ENCODE data around the gene PPARG. TPM values are rescaled to one million over a fixed set of nuclear protein-coding genes. Genes with fewer than 3 reads are reported as not detected.

PPARG gene
- total and polyA plus RNA-seq, 2 experiments from 2014 or later = 25.1 to 37.9 TPM

GRCh38 chr3:12430086-12430485 is 141.2 kb downstream of the PPARG start:
- no peaks in the 10 kb centered on the region for H3K27me3 ChIP-seq
- H3K27ac ChIP-seq = no peak overlapping the region
- DNase-seq (ENCODE audit: low spot score) = no peak
- no peaks in the 10 kb centered on the region for H3K9me3 ChIP-seq (ENCODE audit: low read depth)
- no peaks in the 10 kb centered on the region for H3K79me2 ChIP-seq
- H2AFZ ChIP-seq = no peak overlapping the region
- WGBS (ENCODE audit: low lambda C conversion rate, missing lambda C conversion rate) = 43% methylated on average over 5 of the region's 5 CpGs
- peaks cover 17% of the 10 kb centered on the region for H3K4me1 ChIP-seq (ENCODE audit: insufficient read depth)
- no peaks in the 10 kb centered on the region for H3K9me2 ChIP-seq (replicated peaks; ENCODE audit: insufficient read depth)
- H3K36me3 ChIP-seq (replicated peaks; ENCODE audit: insufficient read depth, low read depth) = no peaks in the 10 kb centered on the region
- no peak overlapping the region for H3K4me2 ChIP-seq
- TF ChIP-seq CTCF (IDR thresholded peaks at IDR 0.05; ENCODE audit: poor library complexity) (no peak), EZH2phosphoT487 (IDR thresholded peaks at IDR 0.05; ENCODE audit: low read depth, severe bottlenecking, unreplicated experiment) (no peak), EZH2 (IDR thresholded peaks at IDR 0.05; ENCODE audit: borderline replicate concordance) (no peak)
- H3K4me3 ChIP-seq = no peak overlapping the region
- H4K20me1 ChIP-seq (ENCODE audit: insufficient read depth, poor library complexity, severe bottlenecking) = no peaks in the 10 kb centered on the region

GRCh38 chr3:12433823-12434222 is 145.0 kb downstream of the PPARG start:
- H2AFZ ChIP-seq = no peak overlapping the region
- H3K79me2 ChIP-seq = no peaks in the 10 kb centered on the region
- H3K36me3 ChIP-seq (replicated peaks; ENCODE audit: insufficient read depth, low read depth) = no peaks in the 10 kb centered on the region
- H3K4me3 ChIP-seq = no peak overlapping the region
- no peaks in the 10 kb centered on the region for H3K9me3 ChIP-seq (ENCODE audit: low read depth)
- no peaks in the 10 kb centered on the region for H3K9me2 ChIP-seq (replicated peaks; ENCODE audit: insufficient read depth)
- no peak for TF ChIP-seq CTCF (IDR thresholded peaks at IDR 0.05; ENCODE audit: poor library complexity)
- TF ChIP-seq EZH2 (IDR thresholded peaks at IDR 0.05; ENCODE audit: borderline replicate concordance) = no peak
- TF ChIP-seq EZH2phosphoT487 (IDR thresholded peaks at IDR 0.05; ENCODE audit: low read depth, severe bottlenecking, unreplicated experiment) = no peak
- H3K27ac ChIP-seq = no peak overlapping the region
- H3K27me3 ChIP-seq = no peaks in the 10 kb centered on the region
- DNase-seq (ENCODE audit: low spot score) = no peak
- no peaks in the 10 kb centered on the region for H4K20me1 ChIP-seq (ENCODE audit: insufficient read depth, poor library complexity, severe bottlenecking)
- H3K4me2 ChIP-seq = no peak overlapping the region
- no peaks in the 10 kb centered on the region for H3K4me1 ChIP-seq (ENCODE audit: insufficient read depth)
- 96% methylated on average over 6 of the region's 6 CpGs for WGBS (ENCODE audit: low lambda C conversion rate, missing lambda C conversion rate)

GRCh38 chr3:12436514-12437220 is 147.8 kb downstream of the PPARG start:
- H3K36me3 ChIP-seq (replicated peaks; ENCODE audit: insufficient read depth, low read depth) = no peaks in the 10 kb centered on the region
- 77% methylated on average over 12 of the region's 12 CpGs for WGBS (ENCODE audit: low lambda C conversion rate, missing lambda C conversion rate)
- H2AFZ ChIP-seq = no peak overlapping the region
- H3K27ac ChIP-seq = peak overlapping the region; percentile 42
- H3K4me1 ChIP-seq (ENCODE audit: insufficient read depth) = peaks cover 2% of the 10 kb centered on the region
- no peaks in the 10 kb centered on the region for H3K9me3 ChIP-seq (ENCODE audit: low read depth)
- no peaks in the 10 kb centered on the region for H3K79me2 ChIP-seq
- no peaks in the 10 kb centered on the region for H4K20me1 ChIP-seq (ENCODE audit: insufficient read depth, poor library complexity, severe bottlenecking)
- no peaks in the 10 kb centered on the region for H3K27me3 ChIP-seq
- no peaks in the 10 kb centered on the region for H3K9me2 ChIP-seq (replicated peaks; ENCODE audit: insufficient read depth)
- no peak overlapping the region for H3K4me3 ChIP-seq
- no peak overlapping the region for H3K4me2 ChIP-seq
- TF ChIP-seq EZH2phosphoT487 (IDR thresholded peaks at IDR 0.05; ENCODE audit: low read depth, severe bottlenecking, unreplicated experiment) (no peak), CTCF (IDR thresholded peaks at IDR 0.05; ENCODE audit: poor library complexity) (no peak), EZH2 (IDR thresholded peaks at IDR 0.05; ENCODE audit: borderline replicate concordance) (no peak)
- peak; percentile 30 for DNase-seq (ENCODE audit: low spot score)

Data from hepatocyte (in vitro differentiated cells).